ENCODE results near the gene DLL4. TPM values are rescaled to one million over a fixed set of nuclear protein-coding genes. Genes with fewer than 3 reads are reported as not detected.
"Not testable (repeated sequence)": the region's sequence is repeated elsewhere in the genome, so short reads cannot be mapped to it uniquely, and the experiment has no call there.

DLL4 gene
- total RNA-seq, 4 donors from 2014 or later, result 1.9 to 9.7 (median 6.4) TPM

GRCh38 chr15:40960925-40961324 is 31.8 kb downstream of the DLL4 start:
- Histone ChIP-seq H3K27ac (no peak overlapping the region), H3K27me3 (no peaks in the 10 kb centered on the region), H3K36me3 (no peaks in the 10 kb centered on the region), H3K4me1 (peaks cover 0 to 24% (median 0%) of the 10 kb centered on the region in 3 donors), H3K4me3 (no peak overlapping the region), H3K9me3 (no peaks in the 10 kb centered on the region)
- 90% methylated on average over 2 of the region's 11 CpGs; no CpG with 5 or more reads in 1 of the 2 donors for WGBS, 2 donors (ENCODE audit: low coverage in 1 of 2)
- TF ChIP-seq, protein P1, sequence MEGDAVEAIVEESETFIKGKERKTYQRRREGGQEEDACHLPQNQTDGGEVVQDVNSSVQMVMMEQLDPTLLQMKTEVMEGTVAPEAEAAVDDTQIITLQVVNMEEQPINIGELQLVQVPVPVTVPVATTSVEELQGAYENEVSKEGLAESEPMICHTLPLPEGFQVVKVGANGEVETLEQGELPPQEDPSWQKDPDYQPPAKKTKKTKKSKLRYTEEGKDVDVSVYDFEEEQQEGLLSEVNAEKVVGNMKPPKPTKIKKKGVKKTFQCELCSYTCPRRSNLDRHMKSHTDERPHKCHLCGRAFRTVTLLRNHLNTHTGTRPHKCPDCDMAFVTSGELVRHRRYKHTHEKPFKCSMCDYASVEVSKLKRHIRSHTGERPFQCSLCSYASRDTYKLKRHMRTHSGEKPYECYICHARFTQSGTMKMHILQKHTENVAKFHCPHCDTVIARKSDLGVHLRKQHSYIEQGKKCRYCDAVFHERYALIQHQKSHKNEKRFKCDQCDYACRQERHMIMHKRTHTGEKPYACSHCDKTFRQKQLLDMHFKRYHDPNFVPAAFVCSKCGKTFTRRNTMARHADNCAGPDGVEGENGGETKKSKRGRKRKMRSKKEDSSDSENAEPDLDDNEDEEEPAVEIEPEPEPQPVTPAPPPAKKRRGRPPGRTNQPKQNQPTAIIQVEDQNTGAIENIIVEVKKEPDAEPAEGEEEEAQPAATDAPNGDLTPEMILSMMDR (IDR thresholded peaks at IDR 0.05), result no peak
- no peak for TF ChIP-seq EP300 (IDR thresholded peaks at IDR 0.05)
- no peak for TF ChIP-seq POLR2A (IDR thresholded peaks at IDR 0.05)
- TF ChIP-seq POLR2AphosphoS5 (IDR thresholded peaks at IDR 0.05), result no peak
- ATAC-seq, result no peak

- peaks cover 0 to 16% (median 0%) of the 10 kb centered on the region in 3 donors for H3K4me1 ChIP-seq
- ATAC-seq, result not testable (repeated sequence)
Observed at GRCh38 chr15:40961740-40962139, 32.6 kb downstream of the DLL4 start.

DNA sequence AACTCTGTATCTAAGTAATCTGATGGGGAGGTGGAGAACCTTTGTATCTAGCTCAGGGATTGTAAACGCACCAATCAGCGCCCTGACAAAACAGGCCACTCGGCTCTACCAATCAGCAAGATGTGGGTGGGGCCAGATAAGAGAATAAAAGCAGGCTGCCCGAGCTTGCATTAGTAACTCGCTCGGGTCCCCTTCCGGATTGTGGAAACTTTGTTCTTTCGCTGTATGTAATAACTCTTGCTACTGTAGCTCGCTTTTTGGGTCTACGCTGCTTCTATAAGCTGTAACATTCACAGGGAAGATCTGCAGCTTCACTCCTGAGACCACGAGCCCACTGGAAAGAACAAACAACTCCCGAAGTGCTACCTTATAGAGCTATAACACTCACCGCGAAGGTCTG is 33.2 kb downstream of the DLL4 start:
- not testable (repeated sequence) for ATAC-seq, H3K27ac ChIP-seq, H3K36me3 ChIP-seq, H3K4me3 ChIP-seq, H3K9me3 ChIP-seq, H3K27me3 ChIP-seq
- peaks cover 0 to 10% (median 0%) of the 10 kb centered on the region in 3 donors for H3K4me1 ChIP-seq
- 67 to 91% methylated on average over 1 to 12 of the region's 14 CpGs for WGBS, 2 donors (ENCODE audit: low coverage in 1 of 2)

More at GRCh38 chr15:40961740-40962139, 32.6 kb downstream of the DLL4 start:
- 100% methylated on average over 2 of the region's 25 CpGs; no CpG with 5 or more reads in 1 of the 2 donors for WGBS, 2 donors (ENCODE audit: low coverage in 1 of 2)
- not testable (repeated sequence) for H3K9me3 ChIP-seq, H3K27ac ChIP-seq, H3K36me3 ChIP-seq, H3K27me3 ChIP-seq, H3K4me3 ChIP-seq

DNA sequence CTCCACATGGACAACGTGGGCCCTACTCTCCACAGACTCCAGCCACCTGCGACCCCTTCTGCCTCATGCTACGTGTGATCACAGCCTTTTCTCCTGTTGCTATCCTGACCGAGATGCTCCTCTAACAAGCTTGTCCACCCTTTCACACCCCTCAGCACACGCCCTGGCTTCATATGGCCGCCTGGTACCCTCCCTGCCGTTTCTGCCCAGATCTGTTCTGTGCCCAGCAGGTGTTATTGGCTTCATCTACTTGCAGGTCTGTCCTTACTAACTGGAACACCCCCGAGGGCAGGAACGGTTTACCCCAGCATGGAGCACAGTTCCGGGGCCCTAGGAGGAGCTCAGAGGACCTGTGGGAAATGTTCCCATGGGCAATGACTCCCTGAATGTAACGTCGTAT is 34.1 kb downstream of the DLL4 start:
- Histone ChIP-seq H3K9me3 (no peaks in the 10 kb centered on the region), H3K27me3 (no peaks in the 10 kb centered on the region), H3K4me1 (peaks cover 0 to 2% (median 0%) of the 10 kb centered on the region in 3 donors), H3K27ac (no peak overlapping the region), H3K36me3 (no peaks in the 10 kb centered on the region), H3K4me3 (no peak overlapping the region)
- no peak for ATAC-seq
- WGBS, 2 donors (ENCODE audit: low coverage in 1 of 2), result 84 to 85% methylated on average over 3 to 7 of the region's 12 CpGs
- TF ChIP-seq EP300 (IDR thresholded peaks at IDR 0.05), result no peak
- no peak for TF ChIP-seq POLR2AphosphoS5 (IDR thresholded peaks at IDR 0.05)
- TF ChIP-seq, protein P1 (IDR thresholded peaks at IDR 0.05), result no peak
- TF ChIP-seq POLR2A (IDR thresholded peaks at IDR 0.05), result no peak

- ATAC-seq, result no peak
- Histone ChIP-seq H3K36me3 (no peaks in the 10 kb centered on the region), H3K27me3 (no peaks in the 10 kb centered on the region), H3K9me3 (no peaks in the 10 kb centered on the region), H3K4me3 (no peak overlapping the region), H3K4me1 (no peaks in the 10 kb centered on the region), H3K27ac (no peak overlapping the region)
- WGBS, 2 donors (ENCODE audit: low coverage in 1 of 2), result 80% methylated on average over 1 of the region's 8 CpGs; no CpG with 5 or more reads in 1 of the 2 donors
- TF ChIP-seq, protein P1 (IDR thresholded peaks at IDR 0.05), result no peak
- TF ChIP-seq POLR2AphosphoS5 (IDR thresholded peaks at IDR 0.05) (no peak), POLR2A (IDR thresholded peaks at IDR 0.05) (no peak), EP300 (IDR thresholded peaks at IDR 0.05) (no peak)
Observed at GRCh38 chr15:40964006-40964405, 34.9 kb downstream of the DLL4 start.

DNA sequence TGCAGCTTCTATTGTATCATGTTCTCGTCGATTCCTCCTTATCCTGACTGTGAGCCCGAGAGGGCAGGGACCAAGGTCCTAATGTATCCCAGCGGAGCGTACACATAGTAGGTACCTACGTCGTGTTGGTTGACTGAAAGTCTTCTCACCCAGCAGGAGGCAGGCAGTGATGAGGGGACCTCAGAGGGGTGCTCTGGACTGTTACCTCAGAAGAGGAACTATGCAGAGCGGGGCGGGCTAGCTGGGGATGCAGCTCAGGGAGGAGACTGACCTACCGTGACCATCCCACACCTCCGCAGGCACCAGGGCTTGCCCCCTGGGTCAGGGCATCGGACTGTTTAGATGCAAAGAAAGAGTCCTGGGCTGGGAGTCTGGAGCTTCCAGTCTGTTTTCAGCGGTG is 35.5 kb downstream of the DLL4 start:
- ATAC-seq, result no peak
- WGBS, 2 donors (ENCODE audit: low coverage in 1 of 2), result 61 to 80% methylated on average over 4 to 5 of the region's 13 CpGs
- TF ChIP-seq POLR2AphosphoS5 (IDR thresholded peaks at IDR 0.05), result no peak
- TF ChIP-seq POLR2A (IDR thresholded peaks at IDR 0.05), result no peak
- no peak for TF ChIP-seq EP300 (IDR thresholded peaks at IDR 0.05)
- TF ChIP-seq, protein P1 (IDR thresholded peaks at IDR 0.05), result no peak
- H3K9me3 ChIP-seq, result no peaks in the 10 kb centered on the region
- H3K27me3 ChIP-seq, result no peaks in the 10 kb centered on the region
- H3K4me3 ChIP-seq, result no peak overlapping the region
- no peaks in the 10 kb centered on the region for H3K4me1 ChIP-seq
- no peak overlapping the region for H3K27ac ChIP-seq
- no peaks in the 10 kb centered on the region for H3K36me3 ChIP-seq
